GM21381 (cell line): Measurements from ENCODE around the gene DEPDC5.

ENCODE experiments used
- ATAC-seq: cut with Tn5 transposase; IDR thresholded peaks from one replicate; pipeline ENCODE4 v1.9.1; 2021; ENCODE audit warnings: mild to moderate bottlenecking, moderate library complexity; ENCODE audit not compliant: unreplicated experiment

DEPDC5 gene

DNA sequence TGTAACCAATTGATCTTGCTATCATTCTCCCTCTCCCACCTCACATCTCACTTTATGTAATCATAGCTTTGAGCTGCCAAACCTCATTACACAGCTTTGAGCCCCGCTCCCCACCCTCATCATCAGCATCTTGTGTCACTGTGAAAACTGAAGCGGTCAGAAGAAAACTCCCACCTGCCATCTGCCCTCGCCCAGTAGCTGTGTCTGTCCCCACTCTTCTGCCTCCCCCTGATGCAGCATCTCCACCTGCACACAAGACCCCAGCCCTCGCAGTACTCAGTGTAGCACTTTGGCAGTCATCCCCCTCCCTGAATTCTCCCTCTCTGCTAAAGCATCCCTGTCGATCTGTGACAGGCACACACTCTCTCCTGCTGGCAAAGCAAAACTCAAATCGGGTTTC lies 130.2 kb downstream of the DEPDC5 start:
- no peak for ATAC-seq

GRCh38 chr22:31891366-31892079 lies 137.7 kb downstream of the DEPDC5 start:
- no peak for ATAC-seq

GRCh38 chr22:31892080-31892433 lies 138.2 kb downstream of the DEPDC5 start:
- no peak for ATAC-seq

DNA sequence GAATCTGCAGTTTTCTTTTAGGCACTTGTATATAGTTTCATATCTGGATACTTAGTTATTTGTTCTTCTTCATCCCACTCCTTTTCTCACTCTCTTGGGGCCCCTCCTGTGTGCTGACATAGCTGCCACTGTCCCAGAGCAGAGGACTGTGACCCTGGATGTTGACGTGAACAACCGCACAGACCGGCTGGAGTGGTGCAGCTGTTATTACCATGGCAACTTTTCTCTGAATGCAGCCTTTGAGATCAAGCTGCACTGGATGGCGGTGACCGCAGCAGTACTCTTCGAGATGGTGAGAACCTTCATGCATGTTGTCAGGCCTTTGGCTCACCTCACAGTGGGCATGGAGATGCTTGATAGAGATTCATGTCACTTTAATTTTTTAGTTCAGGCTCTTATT lies 139.6 kb downstream of the DEPDC5 start:
- no peak for ATAC-seq

GRCh38 chr22:31895411-31896123 lies 141.7 kb downstream of the DEPDC5 start:
- no peak for ATAC-seq

GRCh38 chr22:31896472-31896871 lies 142.7 kb downstream of the DEPDC5 start:
- no peak for ATAC-seq

DNA sequence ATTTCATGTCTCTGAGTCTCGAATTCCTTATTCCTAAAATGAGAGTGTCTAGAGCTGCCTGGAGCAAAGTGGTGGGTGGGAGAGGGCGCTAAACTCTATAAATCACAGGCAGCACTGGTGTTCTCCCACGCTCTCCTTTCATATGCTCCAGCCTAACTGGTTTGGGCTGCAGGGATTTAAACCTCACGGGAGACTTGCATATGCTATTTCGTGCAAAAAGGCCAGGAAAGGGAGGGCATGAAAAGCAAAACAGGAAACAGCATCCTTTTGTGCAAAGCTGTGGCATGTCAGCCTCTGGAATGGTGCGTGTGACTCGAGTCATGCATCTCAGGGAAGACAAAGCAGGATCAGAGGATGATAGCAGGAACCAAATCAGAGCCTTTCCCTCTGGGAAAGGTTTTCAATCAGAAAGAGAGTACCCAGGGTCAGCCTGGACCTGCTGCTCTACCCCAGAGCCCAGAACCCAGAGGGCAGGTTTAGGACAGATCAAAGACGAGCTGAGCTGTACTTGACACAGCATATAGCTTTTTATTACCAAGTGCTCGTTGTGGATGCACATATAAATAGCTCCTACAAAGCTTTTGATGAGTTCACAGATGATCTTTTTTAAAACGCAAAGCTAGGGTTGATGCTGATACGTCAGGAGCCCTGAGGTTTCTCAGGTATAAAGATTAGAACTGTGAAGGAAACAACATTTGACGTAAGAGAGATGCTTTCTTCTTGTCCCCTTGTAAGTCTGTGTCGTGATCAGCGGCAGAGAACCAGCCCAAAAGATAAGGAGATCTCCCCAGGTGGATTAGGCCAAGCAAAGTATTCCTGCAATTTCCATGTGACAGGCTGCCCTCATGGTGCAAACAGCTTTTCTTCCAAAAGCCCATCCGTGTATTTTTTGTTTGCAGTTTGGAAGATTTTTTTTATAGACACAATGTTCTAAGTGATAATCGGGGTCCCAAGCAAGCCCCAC lies 144.3 kb downstream of the DEPDC5 start:
- ATAC-seq: no peak

DNA sequence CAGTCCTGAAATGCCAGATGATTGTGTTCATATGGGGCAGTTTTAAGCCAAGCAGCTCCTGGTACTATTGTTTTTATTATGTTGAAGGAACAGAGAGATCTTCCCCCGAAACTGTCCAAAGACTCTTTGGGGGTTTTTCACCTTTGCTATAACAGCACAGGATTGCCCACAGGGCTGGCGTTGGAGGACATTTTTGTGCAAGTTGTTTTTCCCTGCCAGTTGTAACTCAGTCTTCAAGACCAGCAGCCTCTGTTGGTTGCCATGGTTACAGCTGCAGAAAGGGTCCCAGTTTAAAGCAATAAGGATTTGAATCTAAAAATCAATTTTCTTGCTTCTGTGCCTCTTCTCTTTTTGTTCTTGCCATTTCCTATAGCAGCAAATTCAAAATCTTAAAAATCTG lies 145.1 kb downstream of the DEPDC5 start:
- no peak for ATAC-seq

- no peak for ATAC-seq
Observed at GRCh38 chr22:31899669-31900068, 145.8 kb downstream of the DEPDC5 start.

DNA sequence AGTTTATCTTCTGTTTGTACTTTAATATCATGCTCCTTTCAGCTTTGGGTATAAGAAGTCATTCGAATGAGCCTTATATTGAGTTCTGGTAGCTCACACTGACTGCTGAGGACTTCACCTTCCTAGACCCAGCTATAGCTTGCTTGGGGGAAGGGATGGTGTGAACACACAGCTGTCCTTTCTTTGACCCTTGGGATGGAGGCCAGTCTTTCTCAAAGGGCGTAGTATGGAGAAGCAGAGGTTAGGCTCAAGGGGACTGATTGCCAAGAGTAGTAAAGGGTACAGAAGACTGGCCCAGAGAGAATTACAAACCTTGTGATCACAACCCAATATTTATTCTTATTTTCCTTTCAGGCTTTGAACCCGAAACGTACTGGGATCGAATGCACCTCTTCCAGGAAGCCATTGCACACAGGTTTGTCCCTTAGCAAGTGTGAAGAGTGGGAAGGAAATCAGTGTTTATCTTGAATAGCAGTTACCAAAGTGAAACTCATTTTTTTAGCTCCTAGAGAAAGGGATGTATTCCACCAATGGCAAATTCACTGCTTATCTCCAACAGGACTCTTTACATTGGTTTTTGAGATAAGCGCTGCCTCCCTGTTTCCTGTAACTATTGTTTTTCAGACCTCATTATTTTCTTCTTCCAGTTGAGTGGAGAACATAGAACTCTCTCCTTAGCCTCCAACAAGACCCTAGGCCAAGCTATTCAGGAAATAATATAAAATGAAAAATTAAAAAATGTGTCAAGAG lies 147.7 kb downstream of the DEPDC5 start:
- ATAC-seq: no peak

- no peak for ATAC-seq
Observed at GRCh38 chr22:31904651-31905050, 150.8 kb downstream of the DEPDC5 start.

DNA sequence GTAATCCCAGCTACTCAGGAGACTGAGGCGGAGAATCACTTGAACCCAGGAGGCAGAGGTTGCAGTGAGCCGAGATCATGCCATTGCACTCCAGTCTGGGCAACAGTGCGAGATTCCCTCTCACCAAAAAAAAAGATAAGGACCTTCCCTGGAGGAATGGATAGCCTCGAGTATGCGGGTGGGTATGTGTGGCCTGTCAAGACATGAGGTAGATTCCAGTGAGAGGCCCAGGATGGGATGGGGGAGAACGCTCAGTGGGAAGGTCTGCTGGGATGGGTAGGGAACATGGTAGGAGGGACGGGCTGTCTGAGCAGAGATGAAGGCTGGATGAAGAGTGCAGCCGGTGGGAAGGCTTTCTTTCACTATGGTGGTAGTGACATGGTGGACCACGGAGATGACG lies 151.5 kb downstream of the DEPDC5 start:
- ATAC-seq: no peak

GRCh38 chr22:31906086-31906485 lies 152.3 kb downstream of the DEPDC5 start:
- ATAC-seq: no peak

DNA sequence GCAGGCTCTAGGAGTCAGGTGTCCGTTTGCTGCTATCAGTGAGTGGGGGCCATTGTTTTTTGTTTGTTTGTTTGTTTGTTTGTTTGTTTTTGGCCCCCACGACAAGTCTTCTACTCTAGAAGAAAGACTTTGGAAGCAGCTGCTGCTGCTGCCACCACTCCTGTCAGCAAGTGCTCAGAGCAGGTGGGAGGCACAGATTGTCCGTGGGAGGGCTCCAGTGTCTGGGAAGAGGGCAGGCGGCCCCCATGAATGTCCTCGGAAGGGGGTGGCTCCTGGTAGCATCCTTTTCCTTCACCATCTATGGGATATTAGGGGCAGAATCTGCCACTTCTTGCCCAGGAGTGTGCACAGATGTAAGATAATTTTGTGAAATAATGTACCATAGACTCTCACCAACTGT lies 152.8 kb downstream of the DEPDC5 start:
- ATAC-seq: no peak

GRCh38 chr22:31909977-31910376 lies 156.2 kb downstream of the DEPDC5 start:
- no peak for ATAC-seq

GRCh38 chr22:31911565-31912406 lies 158.0 kb downstream of the DEPDC5 start:
- no peak for ATAC-seq

GRCh38 chr22:31912407-31912743 lies 158.6 kb downstream of the DEPDC5 start:
- no peak for ATAC-seq

- ATAC-seq: no peak
Observed at GRCh38 chr22:31915586-31915985, 161.8 kb downstream of the DEPDC5 start.

GRCh38 chr22:31917227-31917921 lies 163.6 kb downstream of the DEPDC5 start:
- ATAC-seq: peak; percentile 73
